ENCODE measurements around the gene KIN.
"Not testable (repeated sequence)": the region's sequence is repeated elsewhere in the genome, so short reads cannot be mapped to it uniquely, and the experiment has no call there.

Gene KIN

GRCh38 chr10:7722927-7723529, 64.8 kb downstream of the KIN start:
- no peak for DNase-seq

GRCh38 chr10:7720478-7720877, 67.3 kb downstream of the KIN start:
- DNase-seq, result no peak

- no peak for DNase-seq
These were observed 69.1 kb downstream of the KIN start for GRCh38 chr10:7718685-7719084.

- no peak for DNase-seq
These were observed 70.0 kb downstream of the KIN start for GRCh38 chr10:7717767-7718166.

GRCh38 chr10:7715515-7715914, 72.3 kb downstream of the KIN start:
- DNase-seq, result no peak

GRCh38 chr10:7711075-7711474, 76.7 kb downstream of the KIN start:
- DNase-seq, result not testable (repeated sequence)

- no peak for DNase-seq
These were observed 77.3 kb downstream of the KIN start for GRCh38 chr10:7710446-7710845.

- no peak for DNase-seq
These were observed 79.0 kb downstream of the KIN start for GRCh38 chr10:7708832-7709231.

- no peak for DNase-seq
These were observed 79.8 kb downstream of the KIN start for GRCh38 chr10:7707858-7708622.

GRCh38 chr10:7707102-7707501, 80.7 kb downstream of the KIN start:
- no peak for DNase-seq

GRCh38 chr10:7706534-7707073, 81.2 kb downstream of the KIN start:
- DNase-seq, result no peak

GRCh38 chr10:7705341-7705740, 82.5 kb downstream of the KIN start:
- DNase-seq, result no peak

- no peak for DNase-seq
These were observed 83.4 kb downstream of the KIN start for GRCh38 chr10:7704071-7705016.

GRCh38 chr10:7703140-7703539, 84.7 kb downstream of the KIN start, which contains the start of gene ITIH2:
Gene ITIH2, plus strand, starts transcription at chr10:7703316. Its CDS starts 119 bp downstream, at chr10:7703435.
- no peak for DNase-seq

GRCh38 chr10:7702288-7702812, 85.4 kb downstream of the KIN start:
- no peak for DNase-seq

GRCh38 chr10:7701158-7701742, 86.5 kb downstream of the KIN start:
- DNase-seq, result no peak
